ENCODE data around the gene GTF3C5.
"Not testable (repeated sequence)": the region's sequence is repeated elsewhere in the genome, so short reads cannot be mapped to it uniquely, and the experiment has no call there.

The GTF3C5 gene, protein sequence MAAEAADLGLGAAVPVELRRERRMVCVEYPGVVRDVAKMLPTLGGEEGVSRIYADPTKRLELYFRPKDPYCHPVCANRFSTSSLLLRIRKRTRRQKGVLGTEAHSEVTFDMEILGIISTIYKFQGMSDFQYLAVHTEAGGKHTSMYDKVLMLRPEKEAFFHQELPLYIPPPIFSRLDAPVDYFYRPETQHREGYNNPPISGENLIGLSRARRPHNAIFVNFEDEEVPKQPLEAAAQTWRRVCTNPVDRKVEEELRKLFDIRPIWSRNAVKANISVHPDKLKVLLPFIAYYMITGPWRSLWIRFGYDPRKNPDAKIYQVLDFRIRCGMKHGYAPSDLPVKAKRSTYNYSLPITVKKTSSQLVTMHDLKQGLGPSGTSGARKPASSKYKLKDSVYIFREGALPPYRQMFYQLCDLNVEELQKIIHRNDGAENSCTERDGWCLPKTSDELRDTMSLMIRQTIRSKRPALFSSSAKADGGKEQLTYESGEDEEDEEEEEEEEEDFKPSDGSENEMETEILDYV

DNA sequence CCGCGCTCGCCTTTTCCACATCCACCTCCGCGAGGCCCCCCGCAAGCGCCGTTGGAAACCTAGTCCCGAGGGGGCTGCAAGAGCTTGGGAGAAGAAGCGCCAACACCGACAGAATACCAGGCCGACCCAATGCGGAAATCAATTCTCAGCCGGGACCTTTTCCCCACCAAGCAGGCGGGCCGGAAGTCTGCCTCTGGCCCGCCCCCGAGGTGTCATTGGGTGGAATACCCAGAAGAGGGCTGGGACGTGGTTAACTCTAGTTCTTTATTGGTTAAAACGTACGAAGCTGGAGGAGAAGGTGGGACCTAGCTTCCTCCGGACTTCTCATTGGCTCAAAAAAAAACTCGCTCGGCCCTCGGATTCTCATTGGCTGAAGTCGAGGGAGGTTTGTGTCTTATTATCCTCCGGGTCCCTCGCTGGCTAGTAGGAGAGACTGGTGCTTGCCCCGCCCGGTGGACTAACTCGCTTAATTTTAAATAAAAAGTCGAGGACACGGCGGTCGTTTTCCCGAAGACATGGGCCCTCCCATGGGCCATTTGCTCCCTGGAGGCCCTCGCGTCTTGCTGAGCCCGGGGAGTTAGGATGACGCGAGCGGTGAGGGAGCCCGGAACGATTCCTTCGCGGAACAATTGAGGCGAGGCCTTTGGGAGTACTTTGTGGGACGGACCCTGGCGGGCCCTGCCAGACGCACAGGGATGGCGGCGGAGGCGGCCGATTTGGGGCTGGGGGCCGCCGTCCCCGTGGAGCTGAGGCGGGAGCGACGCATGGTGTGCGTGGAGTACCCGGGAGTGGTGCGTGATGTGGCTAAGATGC, at the start of gene GTF3C5:
GTF3C5 (plus strand) TSS at position 681 of the 813 bp plus-strand sequence; CDS start at position 696, 15 bp downstream.
- DNase-seq (ENCODE audit: low read depth): peak; percentile 78

DNA sequence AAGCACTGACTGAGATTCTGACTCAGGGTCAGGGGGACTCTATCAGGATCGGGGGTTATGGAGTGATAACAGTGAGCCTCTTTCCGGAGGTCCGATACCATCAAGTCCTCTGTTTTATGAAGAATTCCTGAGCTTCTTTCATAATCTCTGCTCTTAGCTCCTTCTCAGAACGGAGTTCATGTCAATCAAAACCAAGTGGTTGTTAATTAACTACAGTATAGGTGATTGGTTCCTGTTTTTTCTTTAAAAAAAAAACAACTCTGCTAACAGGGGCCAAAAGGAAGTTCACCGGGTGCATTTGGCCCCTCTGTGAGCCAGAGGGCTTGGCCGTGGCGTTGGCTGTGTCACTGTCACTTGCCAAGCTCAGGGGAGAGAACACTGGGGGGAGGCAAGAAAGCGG, 48.3 kb upstream of the GTF3C5 start:
- no peak for DNase-seq (ENCODE audit: low read depth)

DNA sequence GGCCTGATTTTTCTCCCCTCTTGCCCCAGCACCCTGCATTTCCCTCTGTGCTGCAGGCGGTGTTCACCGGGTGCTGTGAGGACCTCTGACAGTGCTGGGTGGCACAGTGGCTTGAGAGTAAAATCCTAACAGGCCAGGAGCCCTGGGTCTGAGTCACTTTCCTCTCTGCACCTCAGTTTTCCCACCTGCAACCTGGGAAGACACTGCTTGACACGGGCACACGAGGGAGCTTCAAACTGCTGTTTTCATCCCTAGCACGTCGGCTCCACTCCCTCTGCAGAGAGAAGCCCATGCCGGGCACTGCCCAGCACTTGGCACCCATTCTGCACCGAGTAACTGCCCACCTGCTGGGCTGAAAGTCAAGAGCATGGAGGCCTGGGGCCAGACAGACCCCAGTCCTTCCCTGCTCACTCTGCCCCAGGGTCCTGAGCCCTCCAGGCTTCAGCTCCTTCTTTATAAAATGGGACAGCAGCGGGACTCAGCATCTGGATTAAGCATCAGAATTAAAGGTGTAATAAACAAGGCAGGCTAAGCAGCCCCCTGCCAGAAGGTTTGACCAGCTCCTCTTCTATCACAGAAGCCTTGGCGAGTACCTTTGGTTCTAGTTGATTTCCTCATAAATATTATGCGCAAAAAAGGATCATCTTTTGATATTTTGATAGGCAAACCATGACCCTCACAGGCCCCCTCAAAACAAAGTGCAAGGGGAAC, 47.2 kb upstream of the GTF3C5 start:
- DNase-seq (ENCODE audit: low read depth): no peak

DNA sequence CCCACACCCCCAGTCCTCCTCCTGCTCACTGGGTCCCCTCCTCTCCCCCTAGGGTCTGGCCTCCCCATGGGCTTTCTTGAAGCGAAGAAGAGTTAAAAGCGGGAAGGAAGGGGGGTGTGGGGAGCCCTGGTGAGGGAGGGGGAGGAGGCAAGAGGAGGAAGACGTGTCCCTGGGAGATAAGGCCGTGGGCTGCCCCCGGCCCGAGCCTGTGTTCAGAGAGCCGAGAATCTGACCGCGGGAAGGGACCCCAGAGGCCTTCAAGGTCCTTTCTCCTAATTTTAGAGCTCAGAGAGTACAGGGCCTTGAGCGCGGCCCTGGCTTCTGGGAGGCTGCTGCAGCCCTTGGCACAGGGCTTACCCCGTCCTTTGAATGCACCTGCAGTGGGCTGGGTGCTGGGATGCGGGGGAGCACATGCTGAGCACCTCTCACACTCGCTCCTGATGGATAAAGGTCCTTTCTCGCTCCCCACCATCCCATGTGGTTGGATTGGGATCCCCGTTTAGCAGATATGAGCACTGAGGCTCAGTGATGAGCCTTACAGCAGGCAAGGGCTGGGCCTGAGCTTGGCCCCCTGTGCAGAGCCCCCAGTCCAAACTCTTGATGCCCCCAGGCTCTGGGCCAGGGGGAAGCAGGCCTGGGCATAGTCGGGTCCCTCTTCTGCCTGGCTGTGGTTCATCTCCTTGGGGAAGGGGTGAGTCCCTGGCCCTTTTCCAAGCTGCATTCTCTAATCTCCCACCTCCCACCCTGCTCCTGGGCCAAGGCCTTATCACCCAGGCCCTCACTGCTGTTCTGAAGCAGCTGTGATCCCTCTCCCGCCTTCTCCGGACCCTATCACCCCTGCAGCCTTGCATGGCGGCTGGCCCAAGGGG, 46.4 kb upstream of the GTF3C5 start:
- peak; percentile 71 for DNase-seq (ENCODE audit: low read depth)

DNA sequence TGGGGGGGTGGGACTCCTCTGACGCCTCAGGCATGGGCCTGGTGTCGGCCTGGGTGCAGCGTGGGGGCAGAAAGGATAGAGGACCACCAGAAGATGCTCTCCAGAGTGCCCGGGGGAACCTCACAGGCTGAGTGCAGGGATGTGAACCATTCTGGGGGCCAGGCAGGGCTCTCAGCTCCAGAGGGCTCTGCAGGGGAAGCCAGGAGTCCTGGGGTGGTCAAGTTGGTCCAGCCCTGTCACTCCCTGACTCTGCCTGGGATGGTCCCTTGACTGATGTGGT, 45.8 kb upstream of the GTF3C5 start:
- DNase-seq (ENCODE audit: low read depth): no peak

DNA sequence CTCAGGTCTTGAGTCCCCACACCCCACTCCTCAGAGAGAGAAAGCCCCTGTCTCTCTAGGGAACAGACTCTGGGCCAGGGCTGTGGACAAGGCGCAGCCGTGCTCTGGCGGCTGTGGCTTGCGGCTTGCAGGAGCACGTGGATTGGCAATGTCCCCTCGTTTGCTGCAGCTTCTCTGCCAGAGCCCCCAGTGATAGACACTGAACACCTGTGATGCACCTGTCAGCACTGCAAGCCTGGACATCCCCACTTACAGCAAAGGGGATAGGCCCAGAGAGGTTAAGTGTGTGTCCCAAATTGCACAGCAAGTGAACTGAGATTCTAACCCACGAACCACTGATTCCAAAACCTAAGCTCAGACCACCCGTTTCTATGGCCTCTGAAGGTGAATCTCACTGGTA, 45.3 kb upstream of the GTF3C5 start:
- no peak for DNase-seq (ENCODE audit: low read depth)

DNA sequence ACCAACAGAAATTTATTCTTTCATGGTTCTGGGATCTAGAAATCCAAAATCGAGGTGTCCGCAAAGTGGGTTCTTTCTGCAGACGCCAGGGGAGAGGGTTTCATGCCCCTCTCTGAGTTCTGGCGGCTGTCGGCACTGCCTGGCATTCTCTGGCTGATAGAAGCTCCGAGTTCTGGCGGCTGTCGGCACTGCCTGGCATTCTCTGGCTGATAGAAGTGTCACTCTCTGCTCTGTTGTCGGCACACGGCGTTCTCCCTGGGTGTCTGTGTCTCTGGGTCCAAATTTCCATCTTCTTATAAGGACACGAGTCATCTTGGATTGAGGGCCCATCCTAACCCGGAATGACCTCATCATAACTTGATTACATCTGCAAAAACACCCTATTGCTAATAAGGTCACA, 44.7 kb upstream of the GTF3C5 start:
- DNase-seq (ENCODE audit: low read depth): no peak

DNA sequence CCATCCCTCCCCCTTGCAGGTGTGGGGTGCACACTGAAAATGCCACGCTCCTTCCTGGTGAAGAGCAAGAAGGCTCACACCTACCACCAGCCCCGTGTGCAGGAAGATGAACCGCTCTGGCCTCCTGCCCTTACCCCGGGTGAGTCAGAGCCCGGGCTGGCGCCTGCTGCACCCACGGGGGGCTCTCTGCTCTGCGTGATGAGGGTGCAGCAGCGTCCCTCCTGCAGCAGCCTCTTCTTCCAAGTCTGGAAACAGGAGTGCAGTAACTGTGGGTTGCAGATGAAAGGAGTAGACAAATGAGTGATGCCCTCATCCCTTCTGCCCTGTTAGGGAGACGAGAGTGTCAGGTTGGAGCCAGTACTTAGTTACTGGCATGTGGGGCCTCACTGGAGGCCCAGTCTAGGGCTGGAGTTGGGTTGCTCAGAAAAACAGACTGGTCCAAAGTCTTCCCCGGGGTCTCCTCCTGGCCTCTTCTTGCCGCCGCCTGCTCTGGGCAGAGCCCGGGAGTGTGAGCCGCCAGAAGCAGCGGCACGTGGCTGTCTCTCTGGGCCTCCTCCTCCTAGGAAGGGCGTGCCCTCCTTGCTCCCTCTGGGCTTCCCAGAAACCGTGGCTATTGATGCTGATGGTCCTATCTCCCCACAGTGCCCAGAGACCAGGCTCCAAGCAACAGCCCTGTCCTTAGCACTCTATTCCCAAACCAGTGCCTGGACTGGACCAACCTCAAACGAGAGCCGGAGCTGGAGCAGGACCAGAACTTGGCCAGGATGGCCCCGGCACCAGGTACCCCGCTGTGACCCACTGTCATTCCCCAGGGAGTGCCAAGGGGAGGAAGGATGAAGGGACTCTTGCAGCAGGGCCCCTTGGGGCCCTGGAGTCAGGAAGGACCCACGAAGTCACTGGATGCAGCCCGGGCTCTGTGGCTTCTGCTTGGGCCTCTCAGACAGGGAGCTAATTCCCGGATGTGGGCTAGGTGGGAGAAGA, 43.9 kb upstream of the GTF3C5 start:
- no peak for DNase-seq (ENCODE audit: low read depth)

DNA sequence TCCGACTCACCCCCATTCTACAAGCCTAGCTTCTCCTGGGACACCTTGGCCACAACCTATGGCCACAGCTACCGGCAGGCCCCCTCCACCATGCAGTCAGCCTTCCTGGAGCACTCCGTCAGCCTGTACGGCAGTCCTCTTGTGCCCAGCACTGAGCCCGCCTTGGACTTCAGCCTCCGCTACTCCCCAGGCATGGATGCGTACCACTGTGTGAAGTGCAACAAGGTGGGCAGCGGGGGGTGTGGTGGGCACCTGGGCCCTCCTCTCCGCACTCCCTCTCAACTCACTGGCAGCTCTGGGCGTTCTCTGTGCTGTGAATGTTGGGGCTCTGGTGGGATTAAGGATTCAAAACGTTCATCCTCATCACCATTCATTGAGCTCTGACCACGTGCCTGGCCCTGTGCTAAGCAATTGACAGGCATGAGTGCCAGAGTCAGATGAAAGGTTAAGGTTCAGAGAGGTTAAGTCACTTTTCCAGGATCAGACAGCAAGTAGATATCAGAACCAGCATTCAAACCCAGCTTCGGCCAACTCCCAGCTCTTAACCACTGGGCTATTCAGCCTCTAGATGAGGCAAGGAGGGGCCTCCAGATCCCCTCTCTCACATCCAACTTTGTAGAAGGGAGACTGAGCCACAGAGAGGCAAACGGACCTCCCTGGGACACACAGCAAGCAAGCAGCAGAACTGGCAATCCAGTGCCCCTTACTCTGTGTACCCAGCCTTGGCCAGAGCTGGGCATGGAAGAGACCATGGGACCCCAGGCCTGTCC, 42.4 kb upstream of the GTF3C5 start:
- DNase-seq (ENCODE audit: low read depth): no peak

DNA sequence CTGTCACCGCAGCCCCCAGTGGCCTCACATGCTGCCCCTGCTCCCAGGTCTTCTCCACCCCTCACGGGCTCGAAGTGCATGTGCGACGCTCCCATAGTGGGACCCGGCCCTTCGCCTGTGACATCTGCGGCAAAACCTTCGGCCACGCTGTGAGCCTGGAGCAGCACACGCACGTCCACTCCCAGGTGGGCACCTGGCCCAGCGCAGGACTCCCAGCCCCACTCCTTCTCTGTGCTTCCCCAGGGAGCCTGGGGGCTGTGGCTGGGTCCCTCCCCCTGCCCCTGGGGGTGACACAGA, 41.8 kb upstream of the GTF3C5 start:
- no peak for DNase-seq (ENCODE audit: low read depth)

DNA sequence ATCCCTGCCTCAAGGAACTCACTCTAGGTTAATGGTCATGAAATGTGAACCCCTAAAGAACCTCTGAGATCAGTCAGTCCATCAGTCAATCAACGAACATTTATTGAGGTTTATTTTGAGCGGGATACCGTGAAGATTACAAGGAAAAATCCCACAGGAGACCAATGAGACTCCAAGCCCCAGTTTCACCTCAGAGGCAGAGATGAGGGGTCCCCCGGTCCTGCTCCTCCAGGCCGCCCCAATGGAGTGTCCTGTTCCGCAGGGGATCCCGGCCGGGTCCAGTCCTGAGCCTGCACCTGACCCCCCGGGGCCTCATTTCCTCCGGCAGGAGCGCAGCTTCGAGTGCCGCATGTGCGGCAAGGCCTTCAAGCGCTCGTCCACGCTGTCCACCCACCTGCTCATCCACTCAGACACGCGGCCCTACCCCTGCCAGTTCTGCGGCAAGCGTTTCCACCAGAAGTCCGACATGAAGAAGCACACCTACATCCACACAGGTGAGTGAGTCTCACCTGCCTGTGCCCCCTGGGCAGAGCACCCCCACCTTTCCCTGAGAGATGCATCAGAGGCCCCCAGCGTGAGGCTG, 41.3 kb upstream of the GTF3C5 start:
- DNase-seq (ENCODE audit: low read depth): no peak

DNA sequence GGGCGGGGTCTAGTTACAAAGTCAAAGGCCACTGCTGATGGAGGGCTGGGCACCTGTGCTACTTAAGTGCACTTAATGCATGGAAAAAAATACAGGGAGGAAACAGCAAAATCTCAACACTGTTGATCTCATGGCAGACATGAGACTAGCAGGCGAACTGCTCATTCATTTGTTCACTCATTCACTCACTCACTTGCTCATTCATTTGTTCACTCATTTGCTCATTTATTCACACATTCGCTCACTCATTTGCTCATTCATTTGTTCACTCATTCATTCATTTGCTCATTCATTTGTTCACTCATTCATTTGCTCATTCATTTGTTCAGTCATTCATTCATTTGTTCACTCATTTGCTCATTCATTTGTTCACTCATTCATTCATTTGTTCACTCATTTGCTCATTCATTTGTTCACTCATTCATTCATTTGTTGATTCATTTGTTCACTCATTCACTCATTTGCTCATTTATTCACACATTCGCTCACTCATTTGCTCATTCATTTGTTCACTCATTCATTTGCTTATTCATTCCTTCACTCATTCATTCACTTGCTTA, 40.7 kb upstream of the GTF3C5 start:
- DNase-seq (ENCODE audit: low read depth): not testable (repeated sequence)

DNA sequence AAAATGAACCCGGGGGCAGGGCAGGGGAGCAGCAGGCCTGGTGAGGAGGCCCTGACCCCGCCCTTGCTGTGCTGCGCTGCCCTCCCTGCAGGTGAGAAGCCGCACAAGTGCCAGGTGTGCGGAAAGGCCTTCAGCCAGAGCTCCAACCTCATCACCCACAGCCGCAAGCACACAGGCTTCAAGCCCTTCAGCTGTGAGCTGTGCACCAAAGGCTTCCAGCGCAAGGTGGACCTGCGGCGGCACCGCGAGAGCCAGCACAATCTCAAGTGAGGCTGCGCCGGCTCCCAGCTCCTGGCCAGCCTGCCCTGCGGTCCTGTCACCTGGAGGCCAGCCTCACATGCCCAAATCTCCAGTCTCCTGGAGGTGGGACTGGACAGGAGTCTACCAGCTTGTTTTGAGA, 40.0 kb upstream of the GTF3C5 start:
- DNase-seq (ENCODE audit: low read depth): no peak

DNA sequence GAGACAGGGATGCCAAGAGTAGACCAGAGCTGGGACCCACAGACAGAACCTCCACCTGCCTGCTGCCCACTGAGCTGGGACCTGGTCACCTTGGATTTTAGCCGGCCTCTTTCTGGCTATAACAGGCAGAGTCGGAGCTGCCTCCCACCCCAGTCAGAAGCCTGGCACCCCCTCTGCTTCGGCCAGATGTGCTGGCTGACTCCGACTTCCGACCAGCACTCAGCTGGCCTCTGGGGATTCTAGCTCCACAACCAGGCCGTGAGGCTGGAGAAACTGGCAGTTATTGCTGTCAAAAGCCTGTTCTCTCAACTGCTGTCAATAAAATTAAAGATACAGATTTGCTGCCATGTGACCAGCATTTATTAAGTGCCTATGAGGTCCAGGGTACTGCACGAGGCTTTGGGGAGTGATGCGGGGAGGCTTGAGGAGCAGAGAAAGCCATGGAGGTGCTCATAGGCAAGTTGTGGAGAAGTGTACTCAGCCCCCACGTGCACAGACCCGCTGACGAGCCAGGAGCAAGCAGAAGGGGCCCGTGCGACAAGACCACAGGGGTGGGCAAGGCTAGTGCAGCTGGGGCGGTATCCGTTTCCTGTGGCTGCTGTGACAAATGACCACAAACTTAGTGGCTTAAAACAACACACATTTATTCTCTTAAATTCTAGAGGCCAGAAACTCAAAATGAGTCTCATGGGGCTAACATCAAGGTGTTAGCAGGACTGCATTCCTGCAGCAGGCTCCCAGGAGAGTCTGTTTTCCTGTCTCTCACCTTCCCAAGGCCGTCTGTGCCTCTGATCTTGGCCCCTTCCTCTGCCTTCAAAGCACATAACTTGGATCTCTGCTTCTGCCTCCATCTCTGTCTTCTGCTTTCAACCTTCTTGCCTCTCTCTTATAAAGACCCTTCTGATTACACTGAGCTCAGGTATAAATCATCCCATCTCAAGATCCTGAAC, 39.2 kb upstream of the GTF3C5 start:
- DNase-seq (ENCODE audit: low read depth): no peak

DNA sequence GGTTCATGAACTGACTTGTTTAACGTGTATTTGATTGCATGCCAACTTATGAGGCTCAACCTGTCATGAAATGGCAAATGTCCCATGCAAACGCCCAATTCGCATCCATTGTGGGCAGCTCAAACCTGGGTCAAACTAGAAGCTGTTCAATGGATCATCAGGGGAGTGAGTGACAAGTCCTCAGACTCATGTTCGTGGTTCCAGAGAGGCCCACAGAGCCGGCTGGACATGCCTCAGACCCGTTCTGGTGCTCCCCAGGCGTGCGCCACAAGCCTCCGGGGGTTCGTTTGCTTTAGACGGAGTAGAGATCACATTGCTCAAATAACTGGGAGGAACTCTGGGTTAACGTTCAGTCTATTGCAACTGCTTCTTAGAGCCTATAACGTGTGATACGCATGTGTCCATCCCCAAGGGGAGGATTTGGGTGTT, 37.3 kb upstream of the GTF3C5 start:
- DNase-seq (ENCODE audit: low read depth): no peak

DNA sequence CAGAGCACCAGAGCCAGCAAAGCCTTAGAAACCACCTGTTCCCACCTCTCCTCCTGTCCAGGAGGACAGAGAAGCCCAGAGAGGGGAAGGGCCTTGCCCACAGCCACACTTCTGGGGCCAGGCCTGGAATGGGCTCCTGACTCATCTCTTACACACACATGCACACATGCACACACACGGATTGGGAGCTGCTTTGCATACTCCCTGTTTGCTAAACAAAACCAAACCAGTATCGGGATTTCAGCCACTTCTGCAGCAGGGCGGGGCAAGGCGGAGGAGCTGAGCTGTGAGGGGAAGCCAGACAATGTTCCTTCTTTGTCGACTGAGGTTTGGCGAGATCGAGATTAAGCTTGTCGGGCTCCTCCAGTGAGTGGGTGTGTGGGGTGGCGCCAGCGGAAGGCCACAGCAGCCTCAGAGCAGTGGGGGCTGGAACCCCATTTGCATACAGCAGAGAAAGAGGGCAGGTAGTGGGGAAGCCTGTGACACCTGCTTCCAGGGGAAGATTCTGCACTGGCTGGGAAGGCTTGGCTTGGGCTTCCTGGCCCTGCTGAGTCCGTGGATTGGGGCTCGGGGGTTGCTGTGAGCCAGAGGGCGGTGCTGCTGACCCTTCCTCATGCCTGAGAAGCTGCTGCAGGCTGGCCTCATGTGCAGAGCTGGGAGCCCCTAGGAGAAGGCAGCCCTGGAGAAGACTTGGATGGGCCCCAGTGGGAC, 36.2 kb upstream of the GTF3C5 start:
- DNase-seq (ENCODE audit: low read depth): no peak

DNA sequence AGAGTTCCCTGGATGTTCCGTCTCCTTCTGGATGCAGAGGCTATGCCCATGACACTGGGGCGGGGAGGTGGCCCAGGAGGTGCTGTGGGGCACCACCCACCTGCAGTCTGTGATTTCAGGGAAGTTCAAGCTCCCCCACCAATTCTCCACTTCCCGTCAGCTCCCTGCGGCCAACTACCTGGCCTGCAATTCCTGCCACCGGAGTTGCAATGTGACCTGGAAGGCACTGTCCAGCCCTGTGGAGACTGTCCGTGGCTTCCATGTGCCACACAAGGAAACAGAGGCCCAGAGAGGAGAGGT, 35.7 kb upstream of the GTF3C5 start:
- no peak for DNase-seq (ENCODE audit: low read depth)

DNA sequence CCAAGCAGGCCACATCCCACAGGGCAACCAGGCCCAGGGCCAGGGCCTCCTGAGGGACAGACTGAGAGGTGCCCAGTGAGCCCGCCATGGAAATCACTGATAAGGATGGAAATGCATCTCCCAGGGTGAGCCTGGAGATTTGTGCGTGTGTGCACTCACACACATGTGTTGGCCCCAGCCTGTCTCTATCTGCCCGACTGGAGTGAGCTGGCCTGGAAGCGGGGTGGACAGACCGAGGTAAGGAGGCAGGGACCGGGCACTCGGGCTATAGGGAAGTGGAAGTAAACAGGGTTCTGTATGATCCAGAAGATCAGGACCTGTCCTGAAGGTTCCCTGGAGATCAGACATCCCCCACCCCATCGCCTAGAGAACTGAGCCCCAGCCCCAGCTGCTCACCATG, 34.9 kb upstream of the GTF3C5 start:
- no peak for DNase-seq (ENCODE audit: low read depth)
